Cerebellar nuclear complex (tissue), 1 donor: ENCODE measurements around the gene MSI2.

Experiments
- DNase-seq, 2 experiments: peaks; one replicate each; lab custom pipeline; 2025; lab: John Stamatoyannopoulos, UW

The MSI2 gene

DNA sequence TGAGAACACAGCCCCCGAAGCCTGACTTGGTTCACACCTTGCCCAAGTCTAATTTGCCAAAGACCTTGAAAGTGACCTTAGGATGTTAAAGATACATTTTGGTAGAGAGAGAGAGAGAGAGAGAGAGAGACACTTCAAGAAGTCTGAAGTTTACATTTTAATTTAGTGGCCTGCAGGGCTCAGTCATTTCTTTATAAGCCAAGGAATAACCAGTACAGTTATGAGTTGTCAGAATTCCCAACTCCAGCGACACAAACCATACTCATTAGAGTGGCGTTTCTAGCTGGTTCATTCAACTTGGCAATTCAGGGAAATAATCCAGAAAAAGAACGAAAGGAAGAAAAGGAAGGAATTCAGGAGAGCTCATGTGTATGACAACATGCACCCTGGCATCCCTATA is 284.7 kb downstream of the MSI2 start:
- DNase-seq = no peak

DNA sequence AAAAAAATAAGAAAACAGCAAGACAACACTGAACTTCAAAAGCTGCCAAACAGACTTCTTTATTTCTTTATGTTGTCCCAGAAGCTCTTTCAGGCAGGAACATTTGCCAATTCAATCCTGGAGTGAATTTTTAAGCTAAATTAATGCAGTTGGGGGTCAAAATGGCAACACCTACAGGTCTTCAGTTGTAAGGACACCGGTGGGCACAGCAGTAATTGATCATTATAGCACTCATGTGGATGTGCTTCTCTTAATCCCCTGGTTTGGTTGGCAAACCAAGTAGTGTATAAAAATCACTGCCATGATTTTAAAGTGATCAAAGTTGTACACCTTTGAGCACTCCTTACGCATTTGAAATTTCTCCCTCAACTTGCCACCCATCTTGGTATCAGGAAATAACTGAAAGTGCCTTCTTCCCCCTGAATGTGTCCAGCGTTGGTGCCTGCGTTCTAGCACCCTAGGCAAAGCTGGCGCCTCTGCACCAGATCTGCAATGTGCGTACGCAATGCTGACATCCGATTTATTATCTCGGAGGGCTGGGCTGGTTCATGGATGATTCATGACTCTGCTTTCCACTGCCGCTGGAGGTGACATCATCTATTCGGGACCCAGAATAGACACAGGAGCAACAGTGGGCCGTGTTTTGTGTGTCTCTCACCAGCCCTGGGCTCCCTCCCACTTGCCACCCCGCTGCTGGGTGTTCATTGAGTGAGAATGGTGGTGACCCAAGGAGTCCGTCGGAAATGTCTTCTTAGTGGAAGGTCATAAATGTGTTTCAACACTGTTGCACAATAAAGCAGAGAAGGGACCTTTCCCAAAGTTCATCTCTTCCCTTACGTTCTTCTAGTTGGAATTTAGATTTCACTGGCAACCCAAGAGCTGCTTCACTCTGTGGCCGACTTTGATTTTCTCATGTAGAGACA is 285.4 kb downstream of the MSI2 start:
- DNase-seq = no peak

DNA sequence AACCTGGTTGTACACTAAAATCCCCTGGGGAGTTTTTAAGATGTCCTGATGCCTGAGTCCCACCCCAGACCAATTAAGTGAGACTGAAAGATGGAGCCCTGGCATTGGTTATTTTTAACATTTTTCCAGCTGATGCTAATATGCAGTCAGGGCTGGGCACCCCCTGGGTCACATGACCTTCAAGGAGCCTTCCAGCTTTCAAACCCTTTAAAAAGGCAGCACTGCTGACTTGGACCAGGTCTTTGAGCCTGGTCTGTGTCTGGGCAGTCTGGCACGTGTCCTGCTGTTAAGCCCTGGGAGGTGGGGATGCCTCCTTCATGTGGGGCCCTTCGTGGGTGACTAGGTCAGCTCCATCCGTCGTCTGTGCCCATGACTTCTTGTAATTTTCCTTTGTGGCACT is 286.2 kb downstream of the MSI2 start:
- no peak for DNase-seq

DNA sequence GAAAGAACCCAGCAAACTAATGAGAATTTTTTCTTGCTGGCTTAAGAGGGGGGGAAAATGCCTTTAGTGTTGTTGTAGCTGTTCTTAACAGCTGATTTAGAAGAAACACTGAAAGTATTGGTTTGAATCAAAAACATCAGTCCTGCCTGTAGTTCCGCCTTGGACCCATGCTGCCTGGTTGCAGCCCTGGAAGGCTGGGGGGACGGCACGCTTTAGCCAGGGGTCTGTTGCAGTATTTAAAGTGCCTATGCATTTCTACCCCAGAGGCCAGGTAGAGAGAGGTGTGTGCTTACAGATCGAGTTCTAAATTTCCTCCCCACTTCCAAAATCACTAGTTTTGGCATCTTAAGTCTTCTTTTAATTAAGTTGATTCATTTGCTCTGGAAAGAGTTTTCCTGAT is 286.9 kb downstream of the MSI2 start:
- DNase-seq = no peak

DNA sequence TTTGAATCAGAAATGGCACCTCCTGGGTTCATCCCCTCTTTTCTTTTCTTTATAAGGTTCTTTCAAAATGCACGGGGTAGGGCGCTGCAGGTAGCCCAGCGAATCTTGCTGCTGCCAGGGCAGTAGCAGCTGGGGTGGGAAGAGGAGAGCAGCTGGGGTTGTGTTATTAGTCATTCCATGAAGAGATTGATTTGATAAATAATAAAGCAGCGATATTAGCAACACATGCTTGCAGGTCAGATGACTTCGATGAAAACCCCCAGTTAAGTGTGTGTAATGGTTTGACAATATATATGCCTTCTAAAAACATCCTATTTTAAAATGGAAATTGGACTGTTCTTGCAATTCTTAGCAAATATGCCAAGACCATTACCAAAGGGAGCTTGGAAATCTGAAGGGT is 288.1 kb downstream of the MSI2 start:
- no peak for DNase-seq

DNA sequence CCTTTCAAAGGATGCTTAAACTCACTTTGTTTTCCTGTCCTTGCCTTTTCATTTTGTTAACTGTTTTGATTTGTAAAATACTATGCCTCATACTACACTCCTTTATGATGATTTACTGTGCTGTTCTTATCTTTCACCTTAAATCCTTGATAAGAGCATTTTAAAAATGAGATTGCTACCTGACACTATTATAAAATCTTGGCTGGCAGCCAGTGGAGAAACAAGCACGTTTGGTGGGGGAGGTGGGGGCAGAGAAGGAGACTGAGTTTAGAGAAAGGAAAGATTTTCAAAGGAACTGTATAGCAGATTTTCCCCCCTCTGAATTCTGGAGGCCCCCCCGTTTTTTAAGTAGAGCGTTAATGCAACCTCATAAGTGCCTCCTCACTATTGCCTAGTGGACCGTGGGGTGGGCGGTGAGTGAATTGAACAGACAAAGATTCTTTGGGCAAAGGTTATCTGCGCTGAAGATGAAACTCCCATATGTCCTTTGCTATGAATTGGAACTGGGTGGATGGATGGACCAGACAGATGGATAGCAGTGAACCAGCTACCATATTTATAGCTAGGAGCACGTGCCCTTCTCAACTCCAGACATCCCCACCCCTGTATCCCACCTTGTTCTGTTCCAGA is 288.6 kb downstream of the MSI2 start:
- no peak for DNase-seq

DNA sequence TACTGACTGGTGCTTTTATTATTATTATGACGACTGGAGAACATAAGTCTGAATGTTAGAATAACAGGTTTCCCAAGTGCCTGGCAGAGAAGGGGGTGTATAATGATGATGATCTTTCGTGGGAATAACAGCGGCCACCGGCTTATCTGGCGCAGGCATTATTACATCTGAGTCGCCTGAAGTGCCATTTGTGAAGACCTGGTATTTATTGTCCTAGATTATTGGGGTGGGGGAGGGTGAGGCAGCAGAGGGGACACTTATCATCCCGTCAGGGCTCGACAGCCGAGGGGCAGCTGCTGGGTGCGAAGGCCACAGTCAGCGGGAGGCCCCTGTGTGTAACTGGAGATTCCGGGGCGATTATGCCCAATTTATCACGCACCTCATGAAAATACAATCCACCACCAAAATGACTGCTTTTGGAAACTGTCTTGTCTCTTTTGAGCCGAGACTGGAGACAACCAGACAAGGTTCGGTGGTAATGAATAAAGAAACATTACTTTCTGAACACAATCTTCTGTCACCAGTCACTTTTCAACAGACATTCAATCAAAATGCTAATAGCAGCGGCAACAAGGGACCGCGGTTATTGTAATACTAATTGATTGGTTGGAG is 289.5 kb downstream of the MSI2 start:
- DNase-seq = no peak

DNA sequence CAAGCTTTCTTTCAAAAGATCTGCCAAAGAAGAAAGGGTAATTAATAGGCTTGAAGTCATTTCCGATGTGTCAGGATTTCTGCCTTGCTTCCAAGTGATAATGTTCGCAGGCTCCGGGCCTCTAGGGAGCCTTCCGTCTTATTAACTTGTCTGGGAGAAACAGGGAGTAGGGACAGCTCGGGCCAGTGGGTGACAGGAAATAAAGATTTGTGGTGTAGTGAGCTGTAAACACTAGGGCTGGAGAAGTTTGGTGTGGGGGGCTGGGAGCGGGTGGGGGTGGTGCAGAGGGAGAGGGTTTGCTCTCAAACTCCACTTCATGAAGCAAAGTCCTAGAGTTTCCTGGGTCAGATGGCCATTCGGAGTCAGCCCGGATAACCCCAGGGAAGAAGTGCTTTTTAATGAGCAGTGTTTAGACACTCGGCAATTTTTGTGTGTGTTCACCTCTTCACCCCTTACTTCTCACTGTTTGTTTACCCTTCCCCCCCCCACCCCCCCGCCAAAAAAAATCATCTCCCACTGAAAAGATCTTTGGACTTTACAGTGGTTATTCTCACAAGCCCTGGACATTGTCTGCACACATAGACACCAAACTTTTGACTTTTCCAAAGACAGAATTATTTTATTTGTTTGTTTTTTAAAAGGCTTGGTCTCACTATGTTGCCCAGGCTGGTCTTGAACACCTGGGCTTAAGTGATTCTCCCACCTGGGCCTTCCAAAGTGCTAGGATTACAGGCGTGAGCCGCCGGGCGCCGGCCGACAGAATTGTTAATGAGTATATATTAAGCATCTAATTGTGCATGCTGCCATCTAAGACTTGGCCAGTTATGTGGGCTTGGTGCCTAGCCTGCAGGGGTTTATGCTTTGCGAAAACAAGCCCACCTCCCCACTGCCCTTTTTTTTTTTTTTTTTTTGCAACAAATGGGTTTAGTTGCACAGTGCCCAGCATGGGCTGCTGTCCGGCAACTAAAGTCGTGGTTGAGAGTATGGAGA is 292.4 kb downstream of the MSI2 start:
- DNase-seq = no peak

DNA sequence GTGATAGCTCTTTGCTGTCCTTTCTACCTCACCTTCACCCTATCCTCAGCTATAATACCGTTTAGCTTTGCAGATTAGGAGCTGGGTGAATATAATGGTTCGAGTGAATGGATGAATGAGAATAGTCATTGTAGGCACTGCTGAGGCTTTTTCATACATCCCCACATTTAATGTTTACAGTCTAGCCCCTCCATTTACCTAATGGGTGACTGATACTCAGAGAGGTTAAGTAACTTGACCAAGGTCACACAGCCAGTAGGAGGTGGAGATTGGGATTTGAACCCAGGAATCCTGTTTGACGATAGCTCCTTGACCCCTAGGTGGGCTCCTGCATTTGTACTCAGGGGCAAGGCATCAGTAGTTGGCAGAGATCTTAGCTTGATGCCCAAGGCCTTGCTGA is 293.1 kb downstream of the MSI2 start:
- DNase-seq = no peak

DNA sequence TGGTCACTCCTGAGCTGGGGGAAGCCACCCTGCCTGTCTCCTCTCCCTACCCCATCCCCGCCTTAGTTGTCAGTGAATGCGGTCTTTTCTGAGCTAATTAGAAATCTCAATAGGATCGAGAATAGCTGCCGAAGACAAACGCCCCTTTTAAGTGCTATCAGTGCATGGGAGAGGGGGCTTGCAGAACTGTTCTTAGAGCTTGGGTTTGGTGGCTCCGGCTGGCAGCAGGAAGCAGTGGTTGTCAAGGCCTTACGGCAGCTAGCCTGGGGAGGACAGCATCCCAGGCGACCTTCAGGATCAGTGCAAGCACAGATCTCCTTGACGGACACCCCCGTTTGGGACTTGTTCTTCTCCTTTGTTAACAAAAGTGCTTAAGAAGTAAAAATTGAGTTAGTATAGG is 293.7 kb downstream of the MSI2 start:
- DNase-seq = no peak

DNA sequence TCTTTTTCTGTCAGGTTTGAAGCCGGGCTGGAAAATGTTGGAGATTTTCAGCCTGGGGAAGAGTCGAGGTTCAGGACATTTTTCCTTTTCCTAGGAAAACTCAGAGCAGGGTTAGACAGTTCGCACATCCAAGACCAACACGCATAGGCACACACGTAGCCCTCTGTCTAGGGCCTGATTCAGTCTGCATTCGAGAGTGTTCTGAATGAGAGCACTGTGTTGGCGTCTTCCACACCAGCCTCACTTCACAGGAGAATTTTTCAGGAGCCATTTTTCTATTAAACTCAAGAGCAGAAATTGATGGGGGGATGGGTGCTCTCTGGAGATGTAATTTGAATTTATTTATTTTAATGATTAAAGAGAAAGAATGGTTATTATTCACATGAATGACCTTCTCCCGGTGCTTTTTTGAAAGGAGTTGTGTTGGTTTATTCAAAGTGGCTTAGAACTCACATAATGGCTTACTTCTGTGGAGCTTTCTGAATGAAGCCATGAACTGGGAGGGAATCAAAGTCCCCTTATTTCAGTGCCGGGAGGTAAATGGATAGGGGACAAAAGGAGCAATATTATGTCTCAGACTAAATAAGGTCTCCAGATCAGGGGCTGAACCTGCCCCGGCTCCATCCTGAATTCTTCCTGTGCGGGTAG is 294.5 kb downstream of the MSI2 start:
- no peak for DNase-seq

DNA sequence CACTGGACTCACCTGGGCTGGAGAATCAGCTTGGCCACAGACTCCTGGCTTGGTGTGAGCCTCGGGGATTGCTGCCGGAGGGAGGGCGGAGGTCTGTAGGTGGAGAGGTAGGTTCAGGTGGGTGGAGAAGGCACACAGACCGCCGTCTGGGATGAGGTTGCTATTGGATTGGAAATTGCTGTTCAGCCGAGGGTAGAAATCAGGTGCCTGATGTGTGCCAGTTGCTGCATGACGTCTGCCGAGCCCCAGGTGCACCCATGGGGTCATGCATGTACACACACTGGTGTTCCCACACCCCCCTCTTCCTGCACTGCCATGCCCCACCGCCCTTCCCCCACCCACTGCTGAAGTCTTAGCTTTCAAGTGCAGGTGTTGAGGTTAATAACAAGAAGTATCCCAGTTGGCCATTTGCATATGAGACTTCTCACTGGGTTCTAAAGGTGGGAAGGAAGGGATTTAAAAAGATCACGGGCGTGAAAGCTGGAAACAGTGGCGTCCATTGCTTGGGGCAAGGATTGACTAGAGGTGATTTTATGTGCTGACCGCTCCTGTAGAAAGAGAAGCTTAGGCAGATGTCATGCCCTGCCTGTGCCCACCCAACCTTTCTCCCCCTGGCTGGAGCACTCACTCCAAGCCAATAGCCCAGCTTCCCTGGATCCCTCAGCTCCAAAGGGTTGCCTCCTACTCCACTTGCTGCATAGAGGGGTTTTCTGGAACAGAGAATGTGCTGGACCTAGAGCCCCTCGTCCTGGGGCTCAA is 295.2 kb downstream of the MSI2 start:
- no peak for DNase-seq

DNA sequence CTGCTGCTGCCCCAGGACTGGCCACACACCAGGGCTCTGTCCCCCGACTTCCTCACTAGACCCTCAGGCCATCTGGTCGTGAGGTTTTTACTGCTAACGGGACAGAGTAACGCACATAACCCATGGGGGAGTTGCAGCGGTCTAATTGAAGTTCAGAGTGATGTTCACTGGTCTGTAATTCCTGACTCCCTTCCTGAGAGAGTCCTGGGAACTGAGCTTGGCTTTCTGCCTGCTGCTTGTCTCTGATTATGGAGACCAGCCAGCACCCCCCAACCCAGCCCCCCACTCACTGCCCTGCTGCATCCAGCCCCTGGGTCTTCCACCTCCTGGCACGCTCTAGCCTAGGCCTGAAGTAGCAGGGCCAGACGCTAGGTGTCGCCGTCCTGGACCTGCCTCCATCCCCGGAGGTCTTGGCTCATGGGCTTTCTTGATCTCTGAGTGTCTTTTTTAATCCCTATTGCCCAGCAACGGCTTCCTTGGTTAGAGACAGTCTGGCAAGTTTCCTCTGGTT is 295.8 kb downstream of the MSI2 start:
- DNase-seq = no peak

DNA sequence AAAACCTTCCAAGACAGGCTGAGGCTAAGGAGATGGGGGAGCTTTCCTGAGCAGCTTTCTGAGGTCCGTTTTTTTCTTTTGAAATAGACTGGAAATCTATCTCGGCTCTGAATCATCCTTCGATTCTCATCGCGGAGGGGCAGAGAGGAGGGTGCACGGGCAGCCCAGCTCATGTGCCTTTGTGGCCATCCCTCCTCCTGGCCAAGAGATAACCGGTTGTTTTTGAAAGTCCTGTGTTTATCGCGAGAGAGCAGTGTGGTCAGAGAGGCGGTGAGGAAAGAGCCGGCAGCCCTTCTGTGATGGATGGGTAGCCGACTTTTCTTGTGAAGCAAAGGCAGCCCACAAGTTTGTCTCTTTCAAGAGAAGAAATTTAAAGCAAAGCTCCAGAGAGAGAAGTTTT is 297.2 kb downstream of the MSI2 start:
- DNase-seq = no peak

DNA sequence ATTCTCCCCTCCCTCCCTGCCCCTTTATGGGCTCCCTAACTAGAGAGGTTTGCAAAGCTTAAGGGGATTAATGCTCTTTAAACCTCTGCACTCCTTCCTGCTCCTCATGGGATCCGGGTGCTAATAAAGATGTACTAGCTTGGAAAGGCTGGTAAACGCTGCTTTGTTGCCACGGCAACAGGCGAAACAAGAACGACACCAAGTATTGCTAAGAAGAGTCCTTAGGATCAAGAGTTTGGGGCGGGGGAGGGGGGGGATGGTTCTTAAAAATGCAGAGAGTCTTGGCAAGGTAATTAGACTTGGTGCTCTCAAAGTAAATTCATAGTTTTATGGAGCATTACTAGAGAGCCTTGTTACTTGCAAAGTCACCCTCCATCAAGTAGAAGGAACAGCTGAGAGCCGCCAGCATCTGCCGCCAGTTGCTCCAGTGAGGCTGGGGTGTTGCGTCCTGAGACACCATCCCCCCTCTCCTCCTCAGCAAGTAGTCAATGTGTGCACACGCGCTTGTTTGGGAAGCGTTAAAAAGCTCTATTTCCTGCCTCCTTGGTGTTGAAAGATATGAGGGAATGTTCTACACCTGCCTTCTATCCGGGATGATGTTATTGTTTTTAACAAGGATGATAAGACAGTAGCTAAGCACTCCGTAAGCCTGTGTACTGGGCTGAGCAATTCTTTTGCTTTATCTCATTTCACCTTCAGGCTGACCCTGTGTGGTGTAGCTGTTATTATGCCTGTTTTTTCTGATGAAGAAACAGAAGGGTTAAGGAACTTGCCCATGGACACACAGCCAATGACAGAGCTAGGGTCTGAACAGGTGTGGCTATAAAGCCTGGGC is 297.9 kb downstream of the MSI2 start:
- no peak for DNase-seq

DNA sequence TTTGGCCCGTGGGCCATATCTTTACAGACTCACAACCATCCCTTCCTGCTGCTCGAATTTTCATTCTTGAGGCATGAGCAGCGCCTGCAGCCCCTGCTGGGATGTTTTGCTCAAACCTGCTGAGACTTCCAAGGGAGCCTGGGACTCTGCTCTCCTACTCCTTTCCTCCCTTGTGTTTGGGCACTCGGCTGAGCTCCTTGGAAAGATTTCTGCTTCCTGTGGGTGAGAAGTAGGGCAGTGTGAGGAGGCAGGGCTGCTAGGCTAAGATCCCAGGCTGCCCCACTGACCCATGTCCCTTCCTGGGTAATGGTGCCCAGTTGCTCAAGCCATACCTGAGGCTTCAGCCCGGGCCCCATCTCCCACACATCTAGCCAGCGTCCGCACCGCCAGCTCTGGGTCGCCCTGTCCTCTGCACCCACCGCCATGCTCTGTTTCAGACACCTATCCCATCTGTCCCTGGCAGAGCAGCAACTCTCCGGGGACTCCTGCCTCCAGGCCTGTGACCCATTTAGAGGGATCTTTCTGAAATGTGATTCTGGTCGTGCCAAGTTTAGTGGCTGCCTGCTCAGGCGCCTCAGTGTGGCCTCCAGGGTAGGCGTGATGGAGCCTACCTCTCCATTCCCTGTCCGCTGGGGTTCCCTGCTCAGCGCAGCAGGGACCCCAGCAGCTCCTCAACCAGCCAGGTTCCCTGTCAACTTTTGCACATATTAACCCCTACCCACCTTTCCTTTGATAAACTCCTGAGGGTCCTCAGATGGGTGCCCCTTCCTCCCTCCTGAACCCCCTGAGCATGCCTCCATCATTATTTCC is 298.7 kb downstream of the MSI2 start:
- no peak for DNase-seq

DNA sequence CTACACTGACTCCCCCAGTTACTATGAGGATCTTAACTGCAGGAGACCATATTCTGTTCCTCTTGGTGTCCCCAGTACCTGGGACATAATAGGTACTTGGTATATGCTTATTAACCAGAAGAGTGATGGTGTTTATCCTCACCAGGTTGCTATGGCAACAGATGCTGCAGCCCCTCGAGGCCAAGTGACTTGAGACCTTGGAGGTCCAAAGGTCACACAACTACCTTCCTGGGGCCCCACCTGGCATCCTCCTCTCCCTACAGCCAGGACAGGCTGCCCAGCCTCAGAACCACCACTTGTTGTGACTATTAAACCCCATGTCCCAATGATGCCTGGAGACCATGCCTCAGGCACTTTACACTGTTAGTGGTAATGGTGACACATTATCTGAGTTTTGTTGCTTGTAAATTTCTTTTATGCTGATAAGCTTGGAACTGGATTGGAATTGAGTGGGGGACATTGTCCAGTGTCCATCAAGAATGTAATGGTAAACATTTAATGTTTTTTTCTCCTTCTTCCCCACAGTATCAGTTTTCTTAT is 299.4 kb downstream of the MSI2 start:
- DNase-seq = no peak

DNA sequence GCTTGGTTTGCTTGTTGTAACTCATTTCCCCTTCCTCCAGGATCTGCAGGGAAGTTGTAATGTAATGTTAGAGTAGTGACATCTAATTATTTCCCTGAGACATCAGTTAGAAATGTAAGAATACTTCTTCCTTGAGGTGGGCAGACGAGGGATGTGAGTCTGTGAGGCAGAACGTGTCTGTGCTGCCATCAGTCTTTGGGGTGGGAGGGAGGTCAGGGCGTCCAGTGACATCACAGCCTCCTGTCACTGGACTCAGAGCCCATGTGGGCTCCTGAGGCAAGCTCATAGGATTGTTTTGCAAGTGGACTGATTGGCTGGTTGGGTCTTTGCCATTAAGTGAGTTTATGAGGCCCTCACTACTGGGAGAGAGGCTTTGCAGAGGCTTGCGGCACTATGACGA is 300.0 kb downstream of the MSI2 start:
- DNase-seq = no peak
